Loucy (cell line): ENCODE data around the gene POU3F1.

Experiments used
- CTCF ChIP-seq: fragments of 200-600 bp; sonication (generic); conservative IDR thresholded peaks from 2 replicates; pipeline ENCODE4 v1.5.1; 2014; ENCODE audit warnings: mild to moderate bottlenecking, antibody characterized with exemption, low read length
- EZH2phosphoT487 ChIP-seq: fragments of 200-600 bp; IDR thresholded peaks from 2 replicates; pipeline ENCODE4 v1.6.1; 2018; ENCODE audit warnings: antibody characterized with exemption, mild to moderate bottlenecking, moderate library complexity, borderline replicate concordance

- TF ChIP-seq CTCF (no peak), EZH2phosphoT487 (no peak)
These were observed 11.7 kb downstream of the POU3F1 start for GRCh38 chr1:38034871-38035270.
